GM04504 (cell line): ENCODE results near the gene TRDN.
"Not testable (repeated sequence)": the region's sequence is repeated elsewhere in the genome, so short reads cannot be mapped to it uniquely, and the experiment has no call there.

Source experiments
- DNase-seq: peaks from one replicate; pipeline ENCODE4 v3.0.0-alpha.2; 2012; ENCODE audit warnings: low read depth

The TRDN gene

GRCh38 chr6:123276546-123276980, 360.2 kb downstream of the TRDN start:
- DNase-seq: no peak

GRCh38 chr6:123263981-123264380, 372.8 kb downstream of the TRDN start:
- DNase-seq: no peak

DNA sequence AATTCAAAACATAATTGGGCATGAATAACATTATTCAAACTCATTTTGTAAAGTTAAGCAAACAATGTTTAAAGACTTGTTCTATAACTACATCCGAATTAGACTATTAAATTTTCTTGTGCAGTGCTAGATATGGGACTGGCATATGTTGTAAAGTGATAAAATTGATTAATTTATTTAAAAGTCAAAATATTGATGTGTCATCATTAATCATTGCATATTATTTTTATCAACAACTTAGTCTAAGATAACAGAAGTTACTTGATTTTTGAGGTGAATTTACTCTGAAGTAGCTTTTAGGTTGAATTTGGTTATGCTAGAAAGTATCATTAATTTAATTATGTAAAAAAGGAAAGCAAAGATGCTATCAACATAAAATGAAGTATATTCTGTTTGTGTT, 396.1 kb downstream of the TRDN start:
- DNase-seq: no peak

- no peak for DNase-seq
Measured at GRCh38 chr6:123233336-123233735, 403.4 kb downstream of the TRDN start.

DNA sequence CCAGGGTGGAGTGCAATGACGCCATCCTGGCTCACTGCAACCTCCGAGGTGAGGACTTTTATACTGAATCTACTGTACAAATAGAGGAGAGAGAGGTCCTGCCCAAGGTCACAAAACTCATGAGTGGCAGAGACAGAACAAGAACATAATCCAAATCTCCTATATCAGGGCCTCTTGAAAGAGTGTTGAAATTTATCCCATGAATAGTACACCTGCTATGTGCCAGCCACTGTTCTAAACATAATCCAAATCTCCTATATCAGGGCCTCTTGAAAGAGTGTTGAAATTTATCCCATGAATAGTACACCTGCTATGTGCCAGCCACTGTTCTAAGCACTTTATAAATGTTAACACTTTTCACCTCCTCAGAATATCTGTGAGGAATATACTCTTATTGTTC, 409.0 kb downstream of the TRDN start:
- not testable (repeated sequence) for DNase-seq

DNA sequence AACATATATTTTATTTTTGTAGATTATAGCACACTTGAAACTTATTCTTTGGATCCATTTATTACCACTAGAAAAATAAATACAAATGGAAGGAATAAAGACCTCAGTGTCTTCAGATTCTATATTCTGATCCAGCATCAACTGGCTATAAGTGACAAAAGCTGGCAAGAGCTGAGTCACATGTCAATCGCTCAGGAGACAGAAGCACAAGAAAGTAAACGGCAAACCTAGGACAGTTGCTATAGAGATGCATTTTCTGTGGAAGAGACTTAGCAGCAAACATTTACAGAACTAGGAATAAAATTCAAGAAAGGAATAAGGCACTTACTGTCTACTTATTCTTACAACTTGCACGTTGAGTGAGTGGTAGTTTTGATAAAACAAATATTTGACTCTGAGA, 410.4 kb downstream of the TRDN start:
- DNase-seq: no peak

- no peak for DNase-seq
Measured at GRCh38 chr6:123224077-123224476, 412.7 kb downstream of the TRDN start.

GRCh38 chr6:123223461-123223860, 413.3 kb downstream of the TRDN start:
- DNase-seq: no peak

DNA sequence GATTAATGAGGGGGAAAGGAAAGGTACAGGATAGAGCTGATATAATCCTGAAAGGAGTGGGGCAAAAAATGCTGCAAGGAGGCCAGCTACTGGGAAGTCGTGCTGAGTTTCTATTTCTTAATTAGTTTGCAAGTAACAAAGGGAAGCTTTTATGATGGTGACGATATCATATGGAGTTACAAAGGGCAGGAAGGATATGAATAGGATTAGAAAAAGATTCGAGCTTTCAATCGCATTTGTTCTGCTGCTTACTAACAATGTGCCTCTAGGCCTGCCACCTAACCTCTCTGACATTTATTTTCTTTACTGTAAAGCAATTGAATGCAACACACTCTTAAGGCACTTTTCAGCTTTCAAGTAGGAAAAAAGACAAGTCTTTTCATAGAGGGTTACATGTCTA, 421.5 kb downstream of the TRDN start:
- DNase-seq: no peak

DNA sequence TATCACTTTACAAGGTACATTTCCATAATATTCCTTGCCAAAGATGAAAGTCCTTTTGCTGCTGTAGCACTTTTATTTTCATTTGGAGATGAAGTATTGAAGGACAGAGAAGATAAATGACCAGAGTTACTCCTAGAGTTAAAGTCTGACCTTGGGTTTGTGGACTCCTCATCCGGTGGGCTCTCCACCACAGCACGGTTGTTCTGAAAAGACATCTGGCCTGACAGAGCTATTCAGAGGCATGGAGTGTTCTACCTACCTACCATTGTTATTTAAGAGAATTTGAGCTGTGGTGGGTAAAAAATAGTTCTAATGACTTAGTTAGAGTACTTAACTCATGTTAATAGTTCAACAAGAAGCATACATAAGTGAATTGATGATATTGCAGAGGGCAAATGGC, 422.3 kb downstream of the TRDN start:
- DNase-seq: no peak

DNA sequence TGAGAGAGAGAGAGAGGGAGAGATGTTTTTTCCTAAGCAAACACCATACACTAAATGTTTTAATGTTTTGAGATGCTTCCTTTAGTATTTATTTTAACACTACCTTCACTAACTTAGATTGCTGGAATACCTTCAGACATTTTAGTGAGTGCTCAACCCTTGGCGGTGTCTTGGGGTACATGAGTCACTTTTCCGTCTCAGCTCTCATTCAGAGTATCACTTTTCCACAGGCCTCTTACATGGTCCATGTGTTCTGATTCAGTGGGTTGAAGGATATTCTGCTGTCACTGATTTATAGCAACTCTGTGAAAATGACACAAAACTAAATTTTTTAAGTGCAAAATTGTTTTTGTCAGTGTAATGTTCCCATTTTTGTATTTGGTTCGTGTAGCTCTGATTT, 422.8 kb downstream of the TRDN start:
- no peak for DNase-seq

DNA sequence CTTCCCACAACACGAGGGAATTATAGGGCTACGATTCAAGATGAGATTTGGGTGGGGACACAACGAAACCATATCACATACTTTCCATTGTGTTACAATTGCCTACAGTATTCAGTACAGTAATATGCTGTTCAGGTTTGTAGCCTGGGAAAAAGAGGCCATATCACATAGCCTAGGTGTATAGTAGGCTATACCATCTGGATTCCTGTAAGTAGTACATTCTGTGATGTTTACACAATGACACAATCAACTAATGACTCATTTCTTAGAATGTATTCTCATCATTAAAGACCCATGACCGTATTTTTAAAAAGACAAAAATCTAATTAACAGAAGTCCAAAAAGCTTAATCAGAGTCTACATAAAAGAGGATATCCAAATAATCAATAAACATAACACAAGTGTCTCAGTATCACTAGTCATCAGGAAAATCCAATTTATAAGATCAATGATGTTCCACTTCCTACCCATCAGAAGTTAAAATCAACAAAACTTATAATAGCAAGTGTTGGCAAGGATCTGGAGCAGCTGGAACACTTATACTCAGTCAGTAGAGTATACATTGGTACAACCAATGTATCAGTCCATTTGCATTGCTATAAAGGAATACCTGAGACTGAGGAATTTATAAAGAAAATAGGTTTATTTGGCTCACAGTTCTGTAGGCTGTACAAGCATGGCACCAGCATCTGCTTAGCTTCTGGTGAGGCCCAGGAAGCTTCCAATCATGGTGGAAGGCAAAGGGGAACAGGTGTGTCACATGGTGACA, 424.8 kb downstream of the TRDN start:
- no peak for DNase-seq

DNA sequence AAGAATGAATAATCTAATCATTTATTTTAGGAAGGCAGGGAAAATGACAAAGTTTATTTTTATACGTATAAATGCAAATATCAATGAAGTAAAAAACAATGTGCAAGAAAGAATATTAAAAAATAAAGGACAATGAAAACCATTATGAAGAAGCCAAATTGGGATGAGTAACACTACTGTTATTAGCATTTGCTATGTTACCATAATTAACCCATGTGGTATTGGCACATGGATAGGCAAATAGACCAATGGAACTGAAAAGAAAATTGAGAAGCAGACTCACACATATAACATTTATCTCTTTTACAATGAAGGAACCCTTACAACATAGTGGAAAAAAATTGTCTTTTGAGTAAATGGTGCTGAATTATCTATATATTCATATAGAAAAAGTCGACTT, 426.1 kb downstream of the TRDN start:
- no peak for DNase-seq

DNA sequence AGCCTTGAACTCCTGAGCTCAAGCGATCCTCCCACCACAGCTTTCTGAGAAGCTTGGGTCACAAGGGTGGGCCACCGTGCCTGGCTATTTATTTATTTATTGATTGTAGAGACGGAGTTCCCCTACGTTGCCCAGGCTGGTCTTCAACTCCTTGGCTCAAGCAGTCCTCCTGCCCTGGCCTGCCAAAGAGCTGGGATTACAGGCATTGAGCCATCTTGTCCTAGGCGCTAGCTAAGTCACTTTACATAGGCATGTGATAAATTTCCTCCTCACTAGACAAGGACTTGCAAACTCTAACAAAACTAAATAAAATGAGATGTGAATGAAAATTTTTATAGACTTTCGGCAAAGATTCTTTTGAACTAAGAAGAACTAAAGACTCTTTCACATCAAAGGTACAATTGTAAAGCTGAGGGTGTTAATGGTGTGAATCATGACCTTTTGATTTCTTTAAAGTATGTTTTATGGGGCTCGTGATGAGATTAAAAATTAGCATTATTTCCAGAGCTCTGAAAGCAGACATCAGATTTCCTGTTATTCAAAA, 428.7 kb downstream of the TRDN start:
- no peak for DNase-seq

GRCh38 chr6:123203928-123204327, 432.8 kb downstream of the TRDN start:
- DNase-seq: no peak

DNA sequence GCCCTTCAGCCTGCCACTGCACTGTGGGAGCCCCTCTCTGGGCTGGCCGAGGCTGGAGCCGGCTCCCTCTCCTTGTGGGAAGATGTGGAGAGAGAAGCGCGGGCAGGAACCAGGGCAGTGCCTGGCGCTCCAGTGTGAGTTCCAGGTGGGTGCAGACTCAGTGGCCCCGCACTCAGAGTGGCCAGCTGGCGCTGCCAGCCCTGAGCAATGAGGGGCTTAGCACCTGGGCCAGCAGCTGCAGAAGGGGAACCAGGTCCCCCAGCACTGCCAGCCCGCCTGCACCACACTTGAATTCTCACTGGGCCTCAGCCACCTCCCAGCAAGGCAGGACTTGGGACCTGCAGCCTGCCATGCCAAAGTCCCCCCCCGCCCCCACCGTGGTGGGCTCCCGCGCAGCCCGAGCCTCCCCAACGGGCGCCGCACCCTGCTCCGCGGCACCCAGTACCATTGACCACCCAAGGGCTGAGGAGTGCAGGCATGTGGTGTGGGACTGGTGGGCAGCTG, 434.8 kb downstream of the TRDN start:
- DNase-seq: no peak

GRCh38 chr6:123193298-123193697, 443.5 kb downstream of the TRDN start:
- no peak for DNase-seq

- DNase-seq: no peak
Measured at GRCh38 chr6:123189816-123190215, 446.9 kb downstream of the TRDN start.

DNA sequence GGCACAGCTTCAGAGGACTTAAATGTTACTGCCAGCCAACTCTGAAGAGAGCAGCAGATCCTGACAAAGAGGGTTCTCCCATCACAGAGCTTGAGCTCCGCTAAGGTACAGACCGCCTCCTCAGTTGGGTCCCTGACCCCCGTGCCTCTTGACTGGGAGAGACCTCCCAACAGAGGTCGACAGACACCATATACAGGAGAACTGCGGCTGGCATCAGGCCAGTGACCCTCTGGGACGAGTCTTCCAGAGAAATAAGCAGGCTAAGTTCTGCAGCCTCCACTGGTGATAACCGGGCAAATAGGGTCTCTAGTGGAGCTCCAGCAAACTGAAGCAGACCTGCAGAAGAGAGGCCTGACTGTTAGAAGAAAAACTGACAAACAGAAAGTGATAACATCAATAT, 453.8 kb downstream of the TRDN start:
- no peak for DNase-seq

- DNase-seq: no peak
Measured at GRCh38 chr6:123176706-123177105, 460.0 kb downstream of the TRDN start.

DNA sequence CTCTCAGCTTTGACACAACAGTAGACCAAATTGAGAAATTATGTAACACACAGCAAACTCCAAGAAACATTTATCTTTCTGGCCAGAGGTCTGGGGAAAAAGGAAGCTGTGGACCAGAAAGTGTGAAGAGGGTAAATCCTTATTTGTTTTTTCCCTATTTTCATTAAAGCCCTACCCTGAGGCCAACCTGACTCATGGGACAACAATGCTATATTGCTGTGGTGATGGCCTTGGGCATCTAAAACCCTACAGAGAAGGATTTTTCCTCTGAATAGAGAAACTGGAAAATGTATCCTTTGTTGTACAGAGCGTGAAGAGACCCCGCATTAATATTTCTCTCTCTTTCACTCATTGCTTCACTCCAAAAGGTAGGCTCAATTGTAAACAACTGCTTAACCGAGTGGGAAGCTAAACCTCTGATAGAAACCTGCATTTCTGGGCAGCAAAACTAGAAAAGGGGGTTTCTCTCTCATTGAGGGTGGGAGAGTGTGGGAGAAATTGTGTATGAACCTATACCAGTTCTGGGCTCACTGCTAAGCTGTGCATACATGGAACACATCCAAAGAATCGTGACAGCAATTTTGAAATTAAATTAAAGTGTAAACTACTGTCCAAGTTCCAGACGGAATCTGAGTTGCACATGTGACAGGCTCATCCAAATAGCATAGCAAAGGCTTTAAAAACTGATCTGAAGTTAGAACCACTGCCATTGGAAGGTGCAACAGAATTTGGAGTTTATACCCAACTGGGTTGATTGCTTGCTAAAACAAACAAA, 465.2 kb downstream of the TRDN start:
- DNase-seq: no peak

DNA sequence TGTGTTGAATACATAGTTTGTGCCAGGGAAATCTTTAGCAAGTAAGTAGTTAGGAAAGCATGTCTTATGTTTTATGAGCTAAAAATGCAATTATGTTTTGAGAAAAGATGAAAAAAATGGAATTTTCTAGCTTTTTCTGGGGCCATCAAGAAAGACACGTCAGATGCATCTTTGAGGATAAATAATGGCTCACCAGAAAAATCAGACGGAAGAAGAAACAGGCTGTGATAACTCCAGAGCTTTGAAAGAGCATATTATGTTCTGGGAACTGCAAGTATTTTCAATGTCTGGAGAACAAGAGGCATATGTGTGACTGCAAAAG, 467.0 kb downstream of the TRDN start:
- DNase-seq: no peak
